D341Med (cell line): Measurements from ENCODE around the gene BTG2.

Experiments used
- DNase-seq: peaks from one replicate; pipeline ENCODE4 v3.0.0; 2012; ENCODE audit warnings: low spot score

The BTG2 gene

DNA sequence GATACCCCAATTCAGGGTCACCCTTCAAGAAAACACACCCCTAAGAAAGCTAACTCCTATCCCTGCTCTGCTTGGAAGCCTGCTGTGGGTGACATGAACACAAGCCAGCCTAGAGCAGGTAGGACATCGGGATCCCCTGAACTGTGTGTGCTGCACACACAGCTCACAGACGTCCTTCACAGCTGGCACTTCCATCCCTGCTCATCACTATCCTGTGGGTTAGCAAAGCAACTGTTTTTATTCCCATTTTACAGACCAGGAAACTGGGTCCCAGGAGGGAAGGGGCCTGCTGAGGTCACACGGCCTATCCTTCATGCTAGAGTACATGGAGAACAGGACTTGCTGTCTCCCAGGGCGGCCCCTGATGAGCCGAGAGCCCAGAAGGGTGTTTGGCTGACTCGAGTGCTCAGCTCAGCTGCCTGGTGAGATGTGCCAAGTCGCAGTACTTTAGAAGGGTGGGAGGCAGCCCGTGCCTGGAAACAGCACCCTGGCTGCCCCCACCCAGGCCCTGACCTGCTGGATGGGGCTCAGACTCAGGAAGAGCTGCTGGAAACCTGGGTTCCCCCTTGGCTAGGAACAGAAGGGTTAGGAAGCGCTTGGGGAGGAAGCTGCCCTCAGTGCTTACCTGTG is 28.3 kb upstream of the BTG2 start:
- DNase-seq = no peak

DNA sequence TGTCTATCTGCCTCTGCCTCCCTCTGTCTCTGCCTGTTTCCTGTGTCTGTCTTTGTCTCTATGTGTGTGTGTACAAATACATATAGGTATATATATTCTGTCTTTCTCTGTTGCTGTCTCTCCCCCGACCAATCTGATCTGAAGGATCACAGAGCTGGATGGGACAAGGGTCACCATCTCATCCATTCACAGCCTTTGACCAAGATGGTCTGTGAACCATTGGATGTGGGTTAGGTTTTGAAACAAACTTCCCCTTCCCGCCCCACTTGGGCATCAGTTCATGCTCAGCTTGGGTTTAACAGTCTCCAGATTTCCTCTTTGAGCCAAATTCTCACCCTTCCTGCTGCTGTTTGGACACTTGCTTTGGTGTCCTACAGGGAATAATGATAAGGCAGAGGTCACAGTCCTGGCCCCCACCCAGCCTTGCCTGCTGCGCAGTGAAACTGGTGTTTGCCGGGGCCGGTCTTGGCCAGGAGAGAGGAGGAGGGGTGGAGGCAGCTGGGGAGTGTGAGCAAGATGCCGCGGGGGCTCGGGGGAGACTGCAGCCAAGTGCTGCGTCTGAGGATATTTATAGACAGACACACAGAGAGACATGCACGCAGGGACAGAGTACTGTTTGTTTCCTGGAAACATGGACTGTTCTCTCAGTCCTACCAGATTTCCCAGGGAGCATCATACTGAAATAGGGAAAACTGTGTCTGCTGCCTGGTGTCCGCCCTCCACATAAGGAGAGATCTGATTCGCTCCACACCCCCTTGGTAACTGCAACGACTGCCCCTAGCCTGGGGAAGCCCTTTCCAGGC is 27.0 kb upstream of the BTG2 start:
- DNase-seq = no peak

DNA sequence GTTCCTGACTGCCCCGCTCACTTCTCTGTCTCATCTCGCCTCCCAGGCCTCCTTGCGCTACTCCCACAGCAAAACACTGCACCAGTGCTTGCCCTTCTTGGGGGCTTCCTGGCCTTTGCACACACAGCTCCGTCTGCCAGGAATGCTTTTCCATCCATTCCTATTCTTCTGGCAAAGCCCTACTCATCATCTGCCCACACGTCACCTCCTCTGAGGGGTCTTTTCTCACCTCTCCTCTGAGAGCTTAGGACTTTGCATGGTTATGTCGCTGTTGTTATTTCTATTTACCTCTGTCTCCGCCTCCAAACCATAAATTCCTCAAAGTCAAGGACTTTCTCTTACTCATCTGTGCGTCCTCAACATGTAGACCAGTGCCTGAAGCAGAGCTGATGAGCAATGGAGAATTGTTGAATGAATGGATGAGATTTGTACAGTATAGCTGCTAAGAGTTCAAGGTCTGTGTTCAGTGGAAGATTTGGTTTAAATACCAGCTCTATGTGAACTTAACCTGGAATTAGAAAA is 26.4 kb upstream of the BTG2 start:
- DNase-seq = no peak

DNA sequence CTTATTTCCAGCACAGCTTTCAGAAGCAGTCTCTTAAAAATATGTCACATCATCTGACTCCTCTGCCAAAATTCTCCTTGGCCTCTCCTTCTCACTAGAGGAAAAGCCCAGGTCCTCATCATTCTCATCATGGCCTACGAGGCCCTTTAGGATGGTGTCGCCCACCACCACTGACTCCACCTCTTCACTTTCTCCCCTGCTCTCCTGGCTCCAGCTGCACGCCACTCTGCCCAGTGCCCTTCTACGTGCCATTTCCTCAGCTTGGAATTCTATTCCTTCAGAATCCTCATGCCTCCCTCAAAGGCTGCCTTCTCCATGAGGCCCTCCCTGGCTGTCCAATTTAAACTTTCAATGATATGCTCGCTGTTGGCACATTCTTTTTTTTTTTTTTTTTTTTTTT is 25.3 kb upstream of the BTG2 start:
- no peak for DNase-seq

DNA sequence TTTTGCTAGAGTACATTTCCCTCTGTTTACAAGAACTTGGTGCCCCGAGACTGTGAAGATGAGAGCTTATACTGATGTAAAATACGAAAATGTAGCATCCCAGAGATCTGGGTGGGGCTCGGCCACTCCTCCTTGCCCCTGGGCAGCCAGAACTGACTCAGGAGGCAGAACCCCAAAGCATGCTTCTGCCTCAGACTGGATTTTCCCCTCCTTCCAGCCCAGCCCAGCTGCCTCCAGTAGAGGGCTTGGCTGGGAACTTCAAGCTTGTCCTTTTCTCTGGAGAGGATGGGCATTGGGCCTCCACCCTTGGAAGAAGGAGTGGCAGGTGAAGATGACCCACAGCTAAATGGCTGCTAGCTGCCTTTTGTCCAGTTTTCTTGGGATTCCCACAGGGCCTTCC is 24.3 kb upstream of the BTG2 start:
- no peak for DNase-seq

DNA sequence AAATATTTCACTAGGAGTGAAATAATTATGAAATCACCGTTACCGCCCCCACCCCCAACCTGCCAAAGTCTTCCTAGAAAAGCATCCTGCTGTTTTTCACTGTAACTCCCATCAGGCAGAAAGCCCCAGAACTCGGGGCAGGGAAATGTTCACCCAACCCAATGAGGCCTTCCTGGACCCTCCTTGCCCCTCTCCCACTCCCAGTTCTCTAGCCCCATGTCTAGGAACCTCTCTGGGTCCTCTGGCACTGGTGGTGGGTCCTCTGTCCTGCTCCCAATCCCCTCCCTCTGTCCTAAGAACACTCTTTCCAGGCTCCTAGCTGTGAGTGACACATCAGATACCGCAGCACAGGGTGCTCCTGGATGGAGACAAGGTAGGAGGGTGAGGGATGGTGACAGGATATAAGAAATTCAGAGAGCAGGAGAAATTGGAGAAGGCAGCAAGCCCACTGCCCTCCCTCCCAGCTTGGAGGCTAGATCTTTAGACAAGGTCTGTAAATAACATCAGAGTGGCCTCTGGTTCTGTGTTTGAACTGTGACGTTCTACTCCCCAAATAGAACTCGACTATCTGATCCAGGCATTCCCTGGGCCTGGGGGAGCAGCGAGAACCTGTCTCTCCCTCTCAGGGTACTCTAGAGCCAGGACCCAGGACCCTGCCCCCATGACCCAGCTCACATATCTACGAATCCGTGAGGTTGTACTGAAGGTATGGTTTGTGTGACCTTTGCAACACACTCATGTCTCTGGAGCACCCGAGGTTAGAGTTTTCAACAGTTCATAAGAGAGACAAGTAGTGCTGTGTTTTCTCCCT is 23.3 kb upstream of the BTG2 start:
- no peak for DNase-seq

DNA sequence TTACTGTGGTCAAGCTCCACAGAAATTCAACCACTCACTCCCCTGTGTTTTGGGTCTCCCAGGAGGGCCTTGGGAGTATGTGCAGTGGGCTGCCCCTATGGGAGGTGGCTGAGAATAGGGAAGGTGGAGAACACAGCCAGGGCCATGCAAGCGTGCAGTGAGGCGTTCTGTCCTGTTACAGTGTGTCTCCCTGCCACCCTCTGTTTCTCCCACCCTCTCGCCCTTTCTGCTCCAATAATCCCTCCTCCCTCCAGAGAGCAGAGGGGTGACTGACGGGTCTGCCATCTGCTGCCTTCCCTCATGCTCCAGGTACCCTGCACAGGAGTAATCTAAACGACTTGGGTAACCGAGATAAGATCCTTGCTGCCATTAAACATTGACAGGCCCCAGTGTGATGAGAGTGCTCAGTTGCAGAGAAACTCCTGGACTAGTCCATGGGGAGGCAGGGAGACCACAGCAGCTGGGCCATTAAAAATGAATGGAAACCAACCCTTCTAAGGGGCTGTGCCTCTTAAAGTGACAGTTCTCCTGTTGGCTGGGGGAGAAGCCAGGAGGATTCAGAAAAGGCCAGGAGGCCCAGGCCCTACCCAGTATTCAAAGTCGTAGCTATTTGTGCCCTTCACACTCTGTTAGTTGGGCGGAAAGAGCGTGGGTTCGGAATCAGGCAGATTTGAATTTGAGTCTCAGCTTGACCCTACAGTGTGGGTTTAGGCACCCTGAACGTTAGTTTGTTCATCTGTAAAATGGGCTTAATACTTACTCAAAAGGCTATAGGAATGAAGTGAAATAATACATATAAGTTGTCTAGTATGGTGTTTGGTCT is 22.4 kb upstream of the BTG2 start:
- peak; percentile 83 for DNase-seq

DNA sequence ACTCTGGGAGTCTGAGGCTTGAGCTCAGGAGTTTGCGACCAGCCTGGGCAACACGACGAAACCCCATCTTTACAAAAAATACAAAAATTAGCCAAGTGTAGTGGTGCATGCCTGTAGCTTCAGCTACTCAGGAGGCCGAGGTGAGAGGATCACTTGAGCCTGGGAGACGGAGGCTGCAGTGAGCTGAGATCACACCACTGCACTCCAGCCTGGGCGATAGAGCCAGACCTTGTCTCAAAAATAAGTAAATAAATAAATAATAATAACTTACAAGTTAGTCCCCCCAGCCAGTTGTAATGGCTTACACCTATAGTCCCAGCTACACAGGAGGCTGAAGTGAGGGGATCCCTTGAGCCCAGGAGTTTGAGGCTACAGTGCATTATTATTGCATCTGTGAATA is 21.7 kb upstream of the BTG2 start:
- no peak for DNase-seq

DNA sequence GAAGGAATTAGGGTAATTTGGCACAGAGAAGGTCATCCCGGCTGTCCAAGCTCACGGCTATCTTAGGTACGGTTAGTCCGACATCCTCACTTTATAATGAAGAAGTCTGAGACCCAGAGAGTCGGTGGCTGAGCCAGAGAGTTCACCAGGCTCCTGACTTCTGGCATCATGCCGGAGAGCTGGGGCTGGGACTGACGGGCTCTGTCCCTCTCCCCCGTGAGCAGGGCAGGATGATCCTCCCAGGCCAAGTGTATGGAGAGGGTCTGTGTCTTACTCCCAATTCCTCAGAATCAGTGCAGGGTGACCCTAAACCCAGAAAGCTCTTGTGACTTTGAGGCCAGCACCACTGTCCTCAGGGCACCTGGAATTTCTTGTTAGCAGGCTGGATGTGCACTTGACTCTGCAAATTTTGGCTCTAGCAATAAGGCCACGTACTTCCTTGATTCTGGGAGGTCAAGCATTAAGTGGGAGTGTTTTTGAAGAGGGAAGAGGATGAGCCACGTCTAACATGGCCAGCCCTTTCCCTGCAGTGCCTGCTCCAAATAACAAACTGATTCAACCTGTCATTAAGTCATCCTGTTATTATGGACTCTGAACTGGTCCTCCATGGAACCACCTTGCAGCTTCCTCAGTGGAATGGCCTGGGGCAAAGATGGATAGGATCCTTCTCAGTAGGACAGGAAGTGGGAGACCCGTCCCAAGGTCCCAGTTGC is 20.8 kb upstream of the BTG2 start:
- no peak for DNase-seq

DNA sequence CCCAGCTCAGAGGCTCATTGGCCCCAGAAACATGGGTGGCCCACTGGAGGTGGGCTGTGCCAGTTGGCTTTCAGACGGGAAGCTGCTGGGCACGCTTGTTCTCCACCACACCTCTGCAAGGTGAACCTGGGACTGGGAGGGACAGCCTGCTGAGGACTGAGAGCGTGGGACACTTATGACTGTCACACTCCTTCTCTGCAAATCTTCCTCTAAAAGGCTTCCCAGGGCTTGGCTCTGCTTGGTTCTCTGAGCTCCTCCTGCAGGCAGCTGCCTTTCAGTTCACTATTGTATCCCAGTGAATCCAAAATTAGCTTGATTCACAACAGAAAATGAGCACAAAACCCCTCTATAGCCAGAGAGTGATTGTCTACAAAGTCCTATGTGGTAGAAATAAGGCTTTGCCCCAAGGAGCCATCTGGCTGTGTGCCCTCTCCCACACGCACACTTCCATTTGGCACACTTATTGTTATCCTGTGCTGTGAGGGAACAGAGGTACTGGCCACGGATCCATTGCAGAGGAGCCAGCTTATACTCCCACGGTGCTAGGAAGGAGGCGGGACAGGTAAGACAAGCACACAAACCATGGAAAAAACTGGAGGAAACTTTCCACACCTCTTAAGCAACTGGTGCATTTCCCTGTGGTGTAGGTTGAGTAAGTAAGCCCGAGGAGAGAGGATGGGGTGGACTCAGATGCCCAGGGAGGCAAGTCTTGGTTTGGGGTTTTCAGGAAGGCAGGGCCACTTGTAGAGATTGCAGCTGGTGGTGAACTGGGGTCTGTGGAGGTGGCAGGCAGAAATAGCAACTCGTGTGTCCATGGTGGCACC is 18.9 kb upstream of the BTG2 start:
- DNase-seq = no peak

DNA sequence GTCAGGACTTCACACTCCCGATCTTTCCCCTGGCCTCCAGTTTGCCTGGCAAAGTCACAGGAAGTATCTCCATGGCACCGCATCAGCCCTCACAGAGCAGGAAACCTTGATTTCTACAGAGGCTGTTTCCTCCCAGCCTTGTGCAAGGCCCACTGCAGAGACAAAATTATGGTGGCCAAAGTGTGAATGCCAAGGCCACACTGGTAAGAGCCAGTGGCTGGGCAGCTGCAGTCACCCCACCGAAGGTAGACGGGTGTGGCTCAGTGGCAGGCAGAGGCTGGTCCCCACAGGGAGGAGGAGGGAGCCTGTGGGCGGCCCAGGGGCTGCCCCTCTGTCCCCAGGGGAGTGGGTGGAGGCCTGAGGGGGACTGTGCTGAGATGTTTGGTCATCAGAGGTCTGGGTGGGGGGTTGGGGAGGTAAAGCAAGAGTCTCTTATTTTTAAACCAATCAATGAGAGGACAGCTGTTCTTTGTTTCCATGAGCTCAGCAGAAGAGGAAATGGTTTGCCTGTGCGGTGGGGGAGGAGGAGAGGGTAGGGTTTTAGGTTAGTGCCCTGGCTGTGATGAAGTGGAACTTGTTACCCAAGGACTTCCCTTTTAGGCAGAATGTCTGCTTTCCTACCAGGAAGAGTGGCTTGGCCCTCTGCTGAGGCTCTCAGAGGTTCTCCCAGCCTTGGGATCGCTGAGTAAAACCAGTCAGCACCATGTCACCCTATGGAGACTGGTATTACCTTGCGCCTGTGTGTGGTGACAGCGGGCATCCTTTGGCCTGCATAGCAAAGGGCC is 18.0 kb upstream of the BTG2 start:
- no peak for DNase-seq

DNA sequence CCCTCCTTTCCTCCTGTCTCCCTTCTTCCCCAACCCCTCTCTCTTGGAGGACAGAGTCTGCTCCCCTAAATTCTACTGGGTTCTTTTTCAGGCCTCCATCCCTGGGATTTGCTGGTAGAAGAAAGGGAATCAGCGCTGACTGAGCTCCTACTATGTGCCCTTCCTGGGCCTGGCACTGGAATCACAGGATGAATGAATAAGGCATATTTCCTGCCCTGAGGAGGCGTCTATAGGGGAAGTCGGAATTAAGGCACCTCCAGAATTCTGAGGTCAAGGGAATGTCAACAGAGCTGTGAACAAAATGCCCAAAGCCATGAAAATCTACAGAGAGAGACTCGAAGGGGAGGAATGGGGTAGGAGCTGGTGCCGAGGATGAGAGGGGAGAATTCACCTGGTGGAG is 17.4 kb upstream of the BTG2 start:
- DNase-seq = no peak

DNA sequence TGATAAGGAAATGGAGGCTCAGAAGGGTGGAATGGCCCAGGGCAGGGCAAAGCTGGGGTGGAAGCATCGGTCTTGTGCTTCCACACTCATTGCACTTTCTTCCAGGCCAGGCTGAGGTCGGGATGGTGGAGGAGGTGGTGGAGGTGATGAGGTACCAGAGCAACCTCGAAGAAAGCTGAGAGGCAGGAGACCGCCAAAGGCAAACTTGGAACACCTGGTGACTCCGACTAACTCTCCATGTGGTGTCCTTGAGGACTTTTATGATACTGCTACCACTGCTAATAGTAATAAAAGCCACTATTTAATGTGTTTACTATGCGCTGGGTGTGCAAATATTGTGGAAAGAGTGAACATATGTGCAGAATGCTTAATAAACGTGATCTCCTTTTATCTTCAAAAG is 16.9 kb upstream of the BTG2 start:
- no peak for DNase-seq

DNA sequence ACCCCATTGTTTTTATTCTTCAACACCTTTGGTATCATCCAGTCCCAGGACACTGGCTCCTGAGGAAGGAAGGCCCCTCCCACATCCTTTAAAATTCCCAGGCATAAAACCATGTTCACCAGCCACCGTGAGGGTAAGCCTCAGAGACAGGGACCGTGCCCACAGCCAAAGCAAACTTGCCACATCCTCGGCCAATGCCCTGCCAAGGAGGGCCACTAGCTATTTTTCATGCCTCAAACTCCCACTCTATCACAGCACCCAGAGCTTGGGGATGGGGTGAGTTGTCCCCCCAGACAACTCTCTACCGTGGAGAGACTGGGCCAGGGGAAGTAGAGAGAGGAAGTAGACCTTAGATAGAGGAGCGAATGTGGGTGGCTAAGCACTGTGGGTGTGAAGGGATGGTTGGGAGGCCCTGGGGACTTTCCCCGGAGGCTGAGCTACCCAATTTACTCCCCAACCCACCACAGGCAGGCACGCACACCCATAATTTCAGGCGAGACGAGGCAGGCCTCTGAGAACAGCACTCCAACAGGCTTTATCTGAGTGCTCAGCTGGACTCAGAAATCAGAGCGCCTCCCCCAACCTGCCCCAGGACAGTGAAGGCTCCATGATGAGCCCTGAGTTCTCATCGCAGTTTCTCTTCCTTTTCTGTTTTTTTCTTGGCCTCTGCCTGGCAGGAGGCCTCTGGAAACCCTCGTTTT is 15.9 kb upstream of the BTG2 start:
- no peak for DNase-seq

DNA sequence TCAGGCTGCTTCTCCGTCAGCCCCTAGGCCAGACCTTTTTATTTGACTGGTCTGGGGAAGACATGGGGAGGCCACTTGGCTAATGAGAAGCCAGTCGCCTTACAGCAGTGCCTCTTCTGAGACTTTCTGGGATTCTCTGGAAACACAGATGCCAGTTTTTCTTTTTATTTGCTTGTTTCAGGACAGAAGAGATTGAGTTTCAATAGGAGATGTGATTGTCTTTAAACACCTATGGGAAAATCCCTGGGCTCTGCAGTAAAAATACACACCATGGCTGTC is 15.4 kb upstream of the BTG2 start:
- no peak for DNase-seq

DNA sequence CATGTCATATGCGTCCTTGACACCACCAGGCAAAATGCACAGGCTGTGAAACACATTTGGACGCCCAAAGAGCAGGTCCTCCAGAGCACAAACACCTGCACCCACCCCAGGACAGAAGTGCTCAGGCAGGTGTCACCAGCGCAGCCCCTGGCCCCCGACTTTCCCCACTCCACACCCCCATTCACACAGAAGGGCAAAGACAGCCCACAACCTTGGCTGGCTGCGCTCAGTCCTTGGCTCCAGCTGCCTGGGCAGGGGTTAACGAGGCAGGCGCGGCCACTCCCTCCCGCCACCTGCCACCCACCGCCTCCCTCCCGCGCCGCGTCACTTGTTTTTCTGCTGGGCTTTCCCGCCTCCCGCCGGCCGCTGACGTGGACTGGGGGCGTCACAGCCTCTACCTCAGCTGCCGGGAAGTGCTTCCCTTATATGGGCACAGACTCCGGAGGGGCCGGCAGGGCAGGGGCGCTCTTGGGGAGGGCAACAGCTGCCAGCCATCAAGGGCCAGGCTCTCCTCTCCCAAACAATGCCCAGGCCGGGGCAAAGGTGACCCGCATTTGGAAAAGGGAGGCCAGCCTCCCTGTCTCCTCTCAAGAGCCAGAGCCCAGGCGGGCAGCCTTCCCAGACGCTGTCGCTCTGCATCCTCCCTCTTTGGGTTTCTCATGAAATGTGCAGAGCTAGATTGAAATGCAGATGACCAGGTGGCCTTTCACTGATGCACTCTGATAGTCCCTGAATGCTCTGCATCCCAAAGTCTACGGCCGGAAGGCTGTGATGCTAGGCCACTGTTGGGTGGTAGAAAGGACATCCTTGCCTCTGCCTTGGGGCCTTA is 14.8 kb upstream of the BTG2 start:
- peak; percentile 97 for DNase-seq

DNA sequence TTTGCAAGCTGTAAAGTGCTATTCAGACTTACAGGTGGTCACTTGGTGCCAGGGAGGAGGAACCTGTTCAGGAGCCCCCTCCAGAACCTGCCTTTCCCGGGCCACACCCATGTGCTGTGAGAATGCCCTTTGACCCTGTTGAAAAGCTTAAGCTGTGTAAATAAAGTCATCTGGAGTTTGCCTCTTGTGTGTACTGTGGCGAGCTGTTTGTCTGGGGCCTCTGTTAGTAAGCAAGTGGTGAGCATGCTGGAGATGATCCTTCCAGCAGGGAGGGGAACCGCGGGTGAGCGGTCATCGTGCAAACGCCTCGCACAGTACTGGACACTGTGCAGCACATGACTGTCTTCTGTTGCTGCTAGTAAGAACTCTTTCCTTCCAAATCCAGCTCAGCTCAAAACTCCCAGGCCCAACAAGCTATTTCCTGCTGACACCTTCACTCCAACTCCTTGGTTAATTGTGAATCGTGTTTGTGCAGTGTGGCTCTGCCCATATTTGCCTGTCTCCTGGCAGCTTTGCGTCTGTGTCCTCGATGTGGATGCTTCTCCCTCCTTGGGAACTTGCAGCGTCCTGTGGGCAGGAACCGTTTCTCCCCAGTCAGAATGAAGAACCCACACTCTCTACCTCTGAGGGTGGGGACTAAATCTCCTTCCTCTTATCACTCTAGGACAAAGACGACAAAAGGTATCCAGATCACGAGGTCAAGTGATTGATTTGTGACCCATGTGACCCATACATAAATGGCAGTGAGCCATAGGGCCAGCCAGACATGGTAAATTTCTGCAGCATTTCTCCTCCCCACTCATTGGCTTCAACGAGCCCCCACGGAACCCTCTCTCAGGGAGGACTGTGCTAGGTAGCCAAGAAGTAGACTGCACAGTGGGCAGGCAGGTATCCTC is 13.9 kb upstream of the BTG2 start:
- no peak for DNase-seq
